CD4-positive, alpha-beta T cell treated with Interleukin-15 for 4 hours (primary cell): ENCODE measurements around the gene FANCI.

Experiments
- DNase-seq: peaks from one replicate; pipeline ENCODE4 v3.0.0-alpha.2; 2020; ENCODE audit warnings: low spot score

FANCI gene

GRCh38 chr15:89333011-89333860, 89.5 kb downstream of the FANCI start:
- DNase-seq = no peak

GRCh38 chr15:89333959-89334509, 90.3 kb downstream of the FANCI start:
- DNase-seq = no peak

GRCh38 chr15:89334510-89335297, 90.9 kb downstream of the FANCI start, which contains the start of gene POLG:
Gene POLG, minus strand, starts transcription at chr15:89334824. Its CDS starts 1,070 bp downstream, at chr15:89333754.
- DNase-seq = peak; percentile 99

GRCh38 chr15:89335298-89336041, 91.7 kb downstream of the FANCI start:
- DNase-seq = peak; percentile 28

- DNase-seq = no peak
Measured at GRCh38 chr15:89338036-89338435, 94.3 kb downstream of the FANCI start.

- no peak for DNase-seq
Measured at GRCh38 chr15:89340573-89340972, 96.8 kb downstream of the FANCI start.

- DNase-seq = no peak
Measured at GRCh38 chr15:89341316-89342005, 97.7 kb downstream of the FANCI start.

- no peak for DNase-seq
Measured at GRCh38 chr15:89342840-89343239, 99.1 kb downstream of the FANCI start.

GRCh38 chr15:89345248-89345647, 101.5 kb downstream of the FANCI start:
- no peak for DNase-seq

GRCh38 chr15:89346516-89347231, 102.9 kb downstream of the FANCI start:
- DNase-seq = no peak

- no peak for DNase-seq
Measured at GRCh38 chr15:89349206-89349558, 105.4 kb downstream of the FANCI start.

- DNase-seq = no peak
Measured at GRCh38 chr15:89352476-89352875, 108.7 kb downstream of the FANCI start.

- DNase-seq = no peak
Measured at GRCh38 chr15:89353991-89354390, 110.2 kb downstream of the FANCI start.

- peak; percentile 7 for DNase-seq
Measured at GRCh38 chr15:89356634-89357298, 113.0 kb downstream of the FANCI start.

- DNase-seq = no peak
Measured at GRCh38 chr15:89358435-89358754, 114.6 kb downstream of the FANCI start.

GRCh38 chr15:89358755-89359439, 115.1 kb downstream of the FANCI start:
- peak; percentile 80 for DNase-seq

- DNase-seq = no peak
Measured at GRCh38 chr15:89359471-89360293, 115.9 kb downstream of the FANCI start.

GRCh38 chr15:89360294-89360971, 116.7 kb downstream of the FANCI start:
- DNase-seq = no peak
